SK-N-SH treated with all-trans-retinoic acid at 6 μM for 48 hours (cell line): Measurements from ENCODE around the gene SLC19A1.

Experiments used
- CREB5 ChIP-seq: fragments of 250-450 bp; sonication (Bioruptor Pico); IDR thresholded peaks from 2 replicates; pipeline ENCODE4 v1.5.1; 2020; ENCODE audit warnings: low read depth, mild to moderate bottlenecking, moderate library complexity
- ISL1 ChIP-seq: fragments of 250-450 bp; sonication (Bioruptor Pico); IDR thresholded peaks from 2 replicates; pipeline ENCODE4 v2.1.2; 2022; ENCODE audit warnings: mild to moderate bottlenecking, moderate library complexity
- OSR1 ChIP-seq: fragments of 250-450 bp; sonication (Bioruptor Pico); IDR thresholded peaks from 2 replicates; pipeline ENCODE4 v1.8.0; 2022; ENCODE audit warnings: moderate library complexity, mild to moderate bottlenecking, inconsistent platforms
- RARB ChIP-seq: fragments of 250-450 bp; sonication (Bioruptor Pico); IDR thresholded peaks from 2 replicates; pipeline ENCODE4 v1.8.0; 2021; ENCODE audit warnings: mild to moderate bottlenecking, moderate library complexity
- TOX ChIP-seq: fragments of 250-450 bp; sonication (Bioruptor Pico); IDR thresholded peaks from 2 replicates; pipeline ENCODE4 v1.8.0; 2021; ENCODE audit warnings: mild to moderate bottlenecking, moderate library complexity, borderline replicate concordance
- ZFP30 ChIP-seq: fragments of 450-650 bp; formaldehyde crosslinking; IDR thresholded peaks from 2 replicates; pipeline ENCODE4 v1.5.0; 2022; ENCODE audit warnings: mild to moderate bottlenecking, moderate library complexity
- ZNF8 ChIP-seq: fragments of 450-650 bp; formaldehyde crosslinking; IDR thresholded peaks from 2 replicates; pipeline ENCODE4 v1.5.0; 2020; ENCODE audit warnings: mild to moderate bottlenecking, moderate library complexity

GRCh38 chr21:45528028-45528705, 14.1 kb downstream of the SLC19A1 start:
- TF ChIP-seq ZFP30 (CRISPR knock-in tag) (no peak), OSR1 (CRISPR knock-in tag) (no peak), RARB (CRISPR knock-in tag) (no peak), ISL1 (CRISPR knock-in tag) (no peak), TOX (CRISPR knock-in tag) (no peak), ZNF8 (CRISPR knock-in tag) (no peak), CREB5 (no peak)
